BLaER1 treated with 17β-estradiol and CSF1 and Interleukin-3, amounts not matched to agents 10 nM and 100 nM (cell line): ENCODE measurements around the gene PDE7B.

ENCODE experiments used
- H3K27ac ChIP-seq, 11 experiments: shearing (Covaris generic); formaldehyde crosslinking; 2 replicates each; pipeline ENCODE4 v1.8.1; 2022
- H3K27me3 ChIP-seq, 11 experiments: shearing (Covaris generic); formaldehyde crosslinking; 2 replicates each; pipeline ENCODE4 v1.8.1; 2022
- H3K36me3 ChIP-seq, 11 experiments: shearing (Covaris generic); formaldehyde crosslinking; 2 replicates each; pipeline ENCODE4 v1.8.1; 2022
- H3K4me1 ChIP-seq, 10 experiments: shearing (Covaris generic); formaldehyde crosslinking; 2 replicates each; pipeline ENCODE4 v1.8.1; 2022
- H3K4me2 ChIP-seq, 11 experiments: shearing (Covaris generic); formaldehyde crosslinking; 2 replicates each; pipeline ENCODE4 v1.8.1; 2022
- H3K4me3 ChIP-seq, 10 experiments: shearing (Covaris generic); formaldehyde crosslinking; 2 replicates each; pipeline ENCODE4 v1.8.1; 2022
- H3K9ac ChIP-seq, 11 experiments: shearing (Covaris generic); formaldehyde crosslinking; 2 replicates each; pipeline ENCODE4 v1.8.1; 2022
- H3K9me3 ChIP-seq, 11 experiments: shearing (Covaris generic); formaldehyde crosslinking; replicated peaks in 1 of 11; 2 replicates each; pipeline ENCODE4 v1.8.1; 2022
- H4K20me1 ChIP-seq, 11 experiments: shearing (Covaris generic); formaldehyde crosslinking; 2 replicates each; pipeline ENCODE4 v1.8.1; 2022
- Cebpa-rat ChIP-seq, 11 experiments: shearing (Covaris generic); IDR thresholded peaks; 2 replicates each; pipeline ENCODE4 v1.8.1; 2022

PDE7B gene

GRCh38 chr6:135994857-135995544 lies 143.5 kb downstream of the PDE7B start:
- Histone ChIP-seq H3K4me1 (peaks cover 0 to 40% (median 3%) of the 10 kb centered on the region in 10 experiments; a peak in 9 of 20 replicates), H3K9ac (peak overlapping the region in 2 of 11 experiments; percentile 39 to 52; a peak in 4 of 22 replicates), H4K20me1 (no peaks in the 10 kb centered on the region), H3K27me3 (no peaks in the 10 kb centered on the region), H3K9me3 (peaks cover 8 to 17% (median 13%) of the 10 kb centered on the region in 11 experiments; a peak in 19 of 22 replicates), H3K4me2 (peak overlapping the region in 5 of 11 experiments; percentile 51 to 84 (median 70); a peak in 10 of 22 replicates), H3K36me3 (no peaks in the 10 kb centered on the region), H3K27ac (peak overlapping the region in 5 of 11 experiments; percentile 33 to 74 (median 70); a peak in 10 of 22 replicates), H3K4me3 (no peak overlapping the region)
- no peak for TF ChIP-seq Cebpa-rat (IDR thresholded peaks at IDR 0.05)

- Histone ChIP-seq H3K9me3 (peaks cover 13 to 22% (median 18%) of the 10 kb centered on the region in 11 experiments), H3K4me3 (no peak overlapping the region), H3K27ac (peak overlapping the region in 4 of 11 experiments; percentile 61 to 74 (median 70); a peak in 8 of 22 replicates), H3K4me1 (peaks cover 0 to 40% (median 3%) of the 10 kb centered on the region in 10 experiments; a peak in 9 of 20 replicates), H3K36me3 (no peaks in the 10 kb centered on the region), H4K20me1 (no peaks in the 10 kb centered on the region), H3K9ac (peak overlapping the region in 1 of 11 experiments; percentile 52; a peak in 2 of 22 replicates), H3K27me3 (no peaks in the 10 kb centered on the region), H3K4me2 (peak overlapping the region in 5 of 11 experiments; percentile 51 to 84 (median 70); a peak in 9 of 22 replicates)
- no peak for TF ChIP-seq Cebpa-rat (IDR thresholded peaks at IDR 0.05)
Measured at GRCh38 chr6:135995545-135995898, 144.0 kb downstream of the PDE7B start.

DNA sequence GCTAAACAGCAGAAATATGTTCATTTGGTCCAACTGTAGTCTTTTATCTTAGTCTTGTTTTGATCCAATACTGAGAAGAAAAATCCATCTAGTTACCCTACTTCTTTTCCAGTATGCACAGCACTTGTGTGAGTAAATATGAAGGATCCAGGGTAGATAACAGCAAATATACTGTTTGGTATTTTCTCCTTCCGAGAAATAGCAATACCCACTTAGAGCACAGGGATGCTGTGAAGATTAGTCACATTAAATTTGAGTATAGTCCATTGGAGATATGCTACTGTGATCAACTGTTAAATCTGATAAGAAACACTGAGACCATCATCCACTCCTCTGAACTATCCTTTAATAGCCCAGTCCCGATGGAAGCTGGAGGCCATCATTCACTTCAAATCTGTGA lies 145.2 kb downstream of the PDE7B start:
- Histone ChIP-seq H3K4me2 (no peak overlapping the region), H3K4me3 (no peak overlapping the region), H3K4me1 (peaks cover 0 to 40% (median 3%) of the 10 kb centered on the region in 10 experiments; a peak in 9 of 20 replicates), H3K9ac (no peak overlapping the region), H3K9me3 (peaks cover 15 to 23% (median 18%) of the 10 kb centered on the region in 11 experiments), H3K36me3 (no peaks in the 10 kb centered on the region), H4K20me1 (no peaks in the 10 kb centered on the region), H3K27ac (no peak overlapping the region), H3K27me3 (no peaks in the 10 kb centered on the region)
- TF ChIP-seq Cebpa-rat (IDR thresholded peaks at IDR 0.05): no peak

DNA sequence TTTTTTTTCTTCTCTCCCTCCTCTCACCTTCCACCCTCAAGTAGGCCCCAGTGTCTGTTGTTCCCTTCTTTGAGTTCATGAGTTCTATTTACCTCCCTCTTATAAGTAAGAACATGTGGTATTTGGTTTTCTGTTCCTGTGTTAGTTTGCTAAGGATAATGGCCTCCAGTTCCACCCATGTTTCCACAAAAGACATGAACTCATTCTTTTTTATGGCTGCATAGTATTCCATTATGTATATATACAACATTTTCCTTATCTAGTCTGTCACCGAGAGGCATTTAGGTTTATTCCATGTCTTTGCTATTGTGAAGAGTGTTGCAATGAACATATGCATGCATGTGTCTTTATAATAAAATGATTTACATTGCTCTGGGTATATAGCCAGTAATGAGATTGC lies 147.9 kb downstream of the PDE7B start:
- H3K9ac ChIP-seq: no peak overlapping the region
- H4K20me1 ChIP-seq: no peaks in the 10 kb centered on the region
- no peak for TF ChIP-seq Cebpa-rat (IDR thresholded peaks at IDR 0.05)
- H3K36me3 ChIP-seq: no peaks in the 10 kb centered on the region
- H3K27ac ChIP-seq: no peak overlapping the region
- H3K4me1 ChIP-seq: peaks cover 0 to 24% (median 3%) of the 10 kb centered on the region in 10 experiments; a peak in 9 of 20 replicates
- no peak overlapping the region for H3K4me2 ChIP-seq
- H3K4me3 ChIP-seq: no peak overlapping the region
- no peaks in the 10 kb centered on the region for H3K27me3 ChIP-seq
- peaks cover 15 to 28% (median 21%) of the 10 kb centered on the region in 11 experiments for H3K9me3 ChIP-seq

DNA sequence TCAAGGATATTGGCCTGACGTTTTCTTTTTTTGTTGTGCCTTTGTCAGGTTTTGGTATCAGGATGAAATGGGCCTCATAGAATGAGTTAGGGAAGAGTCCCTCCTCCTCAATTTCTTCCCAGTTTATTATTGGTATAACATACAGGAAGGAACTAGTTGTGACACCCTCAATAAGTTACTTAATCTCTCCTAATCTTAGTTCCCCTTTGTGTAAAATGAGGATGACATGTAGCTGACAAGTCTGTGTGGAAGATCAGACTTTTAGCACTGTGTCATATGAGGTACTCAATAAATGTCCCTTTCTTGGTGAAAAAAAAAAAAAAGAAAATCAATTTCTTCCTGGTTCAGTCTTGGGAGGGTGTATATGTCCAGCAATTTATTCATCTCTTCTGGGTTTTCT lies 155.8 kb downstream of the PDE7B start:
- peak overlapping the region in 5 of 11 experiments; percentile 3 to 57 (median 43); a peak in 8 of 22 replicates for H3K27ac ChIP-seq
- no peak overlapping the region for H3K9ac ChIP-seq
- H4K20me1 ChIP-seq: no peaks in the 10 kb centered on the region
- no peak for TF ChIP-seq Cebpa-rat (IDR thresholded peaks at IDR 0.05)
- H3K4me1 ChIP-seq: peaks cover 0 to 23% (median 0%) of the 10 kb centered on the region in 10 experiments; a peak in 7 of 20 replicates
- H3K36me3 ChIP-seq: peaks cover 0 to 4% (median 0%) of the 10 kb centered on the region in 11 experiments; a peak in 1 of 22 replicates
- H3K4me3 ChIP-seq: no peak overlapping the region
- H3K9me3 ChIP-seq: peaks cover 0 to 15% (median 11%) of the 10 kb centered on the region in 11 experiments; a peak in 20 of 22 replicates
- no peaks in the 10 kb centered on the region for H3K27me3 ChIP-seq
- peak overlapping the region in 5 of 11 experiments; percentile 3 to 59 (median 24); a peak in 7 of 22 replicates for H3K4me2 ChIP-seq

- Histone ChIP-seq H3K36me3 (peaks cover 0 to 3% (median 0%) of the 10 kb centered on the region in 11 experiments; a peak in 1 of 22 replicates), H3K4me1 (peaks cover 0 to 29% (median 0%) of the 10 kb centered on the region in 10 experiments; a peak in 7 of 20 replicates), H3K4me2 (peak overlapping the region in 2 of 11 experiments; percentile 49 to 61; a peak in 3 of 22 replicates), H3K9me3 (peaks cover 0 to 12% (median 9%) of the 10 kb centered on the region in 11 experiments; a peak in 20 of 22 replicates), H3K9ac (no peak overlapping the region), H3K27me3 (no peaks in the 10 kb centered on the region), H3K27ac (no peak overlapping the region), H4K20me1 (no peaks in the 10 kb centered on the region), H3K4me3 (no peak overlapping the region)
- no peak for TF ChIP-seq Cebpa-rat (IDR thresholded peaks at IDR 0.05)
Measured at GRCh38 chr6:136011475-136011874, 160.0 kb downstream of the PDE7B start.

- H3K4me2 ChIP-seq: peak overlapping the region in 3 of 11 experiments; percentile 5 to 61 (median 49); a peak in 4 of 22 replicates
- no peak overlapping the region for H3K4me3 ChIP-seq
- H3K9me3 ChIP-seq: peaks cover 0 to 3% (median under 1%) of the 10 kb centered on the region in 11 experiments; a peak in 6 of 22 replicates
- TF ChIP-seq Cebpa-rat (IDR thresholded peaks at IDR 0.05): no peak
- H3K9ac ChIP-seq: no peak overlapping the region
- no peaks in the 10 kb centered on the region for H3K27me3 ChIP-seq
- no peak overlapping the region for H3K27ac ChIP-seq
- H3K36me3 ChIP-seq: no peaks in the 10 kb centered on the region
- H3K4me1 ChIP-seq: peaks cover 0 to 20% (median 0%) of the 10 kb centered on the region in 10 experiments; a peak in 7 of 20 replicates
- no peaks in the 10 kb centered on the region for H4K20me1 ChIP-seq
Measured at GRCh38 chr6:136012198-136012887, 160.8 kb downstream of the PDE7B start.

DNA sequence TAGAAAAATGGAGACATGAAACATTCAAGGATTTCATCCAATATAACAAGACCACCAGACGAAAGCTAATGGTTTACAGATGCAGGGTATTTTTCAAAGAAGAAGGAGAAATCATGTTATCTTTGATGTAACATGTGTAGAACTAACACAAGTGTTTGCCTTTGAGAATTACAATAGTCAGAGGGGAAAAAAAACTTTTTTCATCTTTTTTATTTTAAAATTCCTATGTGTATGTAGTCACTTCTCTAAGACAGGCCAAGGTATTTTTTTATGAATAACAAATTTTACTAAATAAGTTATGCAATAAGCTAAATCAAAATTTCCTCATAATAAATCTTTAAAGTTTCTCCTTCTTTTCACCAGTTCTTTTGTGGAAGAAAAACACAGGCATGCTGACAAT lies 161.4 kb downstream of the PDE7B start:
- Histone ChIP-seq H3K36me3 (no peaks in the 10 kb centered on the region), H3K4me1 (peaks cover 0 to 17% (median under 1%) of the 10 kb centered on the region in 10 experiments; a peak in 8 of 20 replicates), H3K4me3 (no peak overlapping the region), H3K9ac (no peak overlapping the region), H3K4me2 (peak overlapping the region in 2 of 11 experiments; percentile 49 to 61; a peak in 1 of 22 replicates), H4K20me1 (no peaks in the 10 kb centered on the region), H3K9me3 (no peaks in the 10 kb centered on the region), H3K27ac (no peak overlapping the region), H3K27me3 (no peaks in the 10 kb centered on the region)
- TF ChIP-seq Cebpa-rat (IDR thresholded peaks at IDR 0.05): no peak
